Activated CD4-positive, CD25-positive, alpha-beta regulatory T cell treated with anti-CD3 and anti-CD28 coated beads, Interleukin-2, amount 50 U/mL, for 16 hours (primary cell): Measurements from ENCODE around the gene MPHOSPH10.
"Not testable (repeated sequence)": the region's sequence is repeated elsewhere in the genome, so short reads cannot be mapped to it uniquely, and the experiment has no call there.

ENCODE experiments used
- DNase-seq: peaks from one replicate; pipeline ENCODE4 v3.0.0-alpha.2; 2020; ENCODE audit warnings: low read depth, low spot score

Gene MPHOSPH10

DNA sequence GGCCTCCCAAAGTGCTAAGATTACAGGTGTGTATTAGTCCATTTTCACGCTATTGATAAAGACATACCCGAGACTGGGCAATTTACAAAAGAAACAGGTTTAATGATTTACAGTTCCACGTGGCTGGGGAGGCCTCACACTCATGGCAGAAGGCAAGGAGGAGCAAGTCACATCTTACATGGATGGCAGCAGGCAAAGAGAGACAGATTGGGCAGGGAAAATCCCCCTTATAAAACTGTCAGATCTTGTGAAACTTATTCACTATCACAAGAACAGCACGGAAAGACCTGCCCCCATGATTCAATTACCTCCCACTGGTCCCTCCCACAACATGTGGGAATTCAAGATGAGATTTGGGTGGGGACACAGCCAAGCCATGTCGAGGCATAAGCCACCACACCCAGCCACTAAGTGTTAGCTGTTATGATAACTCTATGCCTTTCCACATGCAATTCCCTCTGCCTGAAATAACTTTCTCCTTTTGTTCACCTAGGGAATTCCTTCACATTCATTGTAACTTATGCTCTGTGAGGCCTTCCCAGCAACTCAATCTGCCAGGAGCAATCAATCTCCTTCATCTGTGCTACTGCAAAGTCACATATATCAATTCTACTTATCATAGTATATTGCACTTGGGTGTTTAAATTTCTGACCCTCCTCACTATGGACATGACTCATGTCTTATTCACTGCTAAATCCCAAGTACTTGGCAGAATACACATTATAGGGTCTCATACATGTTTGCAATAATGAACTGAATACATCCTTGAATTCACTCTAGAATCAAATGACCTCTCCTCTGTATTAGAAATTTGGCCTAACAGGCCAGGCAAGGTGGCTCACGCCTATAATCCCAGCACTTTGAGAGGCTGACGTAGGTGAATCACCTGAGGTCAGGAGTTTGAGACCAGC, 7.8 kb upstream of the MPHOSPH10 start:
- DNase-seq = no peak

DNA sequence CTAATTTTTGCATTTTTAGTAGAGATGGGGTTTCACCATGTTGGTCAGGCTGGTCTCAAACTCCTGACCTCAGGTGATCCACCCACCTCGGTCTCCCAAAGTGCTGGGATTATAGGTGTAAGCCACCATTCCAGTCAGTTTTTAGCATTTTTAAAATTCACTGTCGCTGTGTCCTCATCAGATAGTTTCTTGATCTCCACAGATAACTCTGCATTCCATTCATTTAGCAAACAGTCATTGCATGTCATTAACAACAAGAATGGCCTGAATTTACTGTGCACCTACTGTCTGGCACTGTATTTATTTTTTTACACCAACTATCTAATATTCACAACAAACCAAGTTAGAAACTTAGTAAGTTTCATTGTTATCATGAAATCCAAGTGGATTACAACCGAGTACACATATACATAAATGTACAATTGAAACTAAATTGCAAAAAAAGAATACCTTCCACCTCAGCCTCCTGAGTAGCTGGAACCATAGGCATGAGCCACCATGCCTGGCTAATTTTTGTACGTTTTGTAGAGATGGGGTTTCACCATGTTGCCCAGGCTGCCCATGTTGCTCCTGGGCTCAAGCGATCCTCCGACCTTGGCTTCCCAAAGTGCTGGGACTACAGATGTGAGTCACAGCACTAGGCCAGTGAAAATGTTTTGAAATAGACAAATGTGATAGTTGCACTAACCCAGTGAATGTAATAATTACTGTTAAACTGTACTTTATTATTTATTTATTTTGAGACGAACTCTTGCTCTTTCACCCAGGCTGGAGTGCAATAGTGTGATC, 4.7 kb upstream of the MPHOSPH10 start:
- DNase-seq = no peak

DNA sequence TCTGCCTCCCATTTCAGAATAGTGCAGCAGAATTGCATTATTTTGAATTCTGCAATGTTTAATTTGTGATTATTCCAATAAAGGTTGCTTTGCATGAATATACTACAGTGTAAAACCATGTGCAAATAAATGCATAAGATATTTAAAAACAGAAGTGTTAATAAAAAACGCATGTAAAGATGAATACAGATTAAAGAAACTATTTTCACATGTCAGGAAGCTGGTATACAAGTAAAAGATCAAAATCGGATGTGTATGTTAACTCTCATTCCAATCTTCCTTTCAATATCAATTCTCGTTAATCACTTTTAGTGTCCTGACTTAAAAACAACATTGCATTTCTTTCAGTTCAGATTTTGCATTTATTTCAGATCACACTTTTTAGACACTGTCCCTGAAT, 3.5 kb upstream of the MPHOSPH10 start:
- no peak for DNase-seq

DNA sequence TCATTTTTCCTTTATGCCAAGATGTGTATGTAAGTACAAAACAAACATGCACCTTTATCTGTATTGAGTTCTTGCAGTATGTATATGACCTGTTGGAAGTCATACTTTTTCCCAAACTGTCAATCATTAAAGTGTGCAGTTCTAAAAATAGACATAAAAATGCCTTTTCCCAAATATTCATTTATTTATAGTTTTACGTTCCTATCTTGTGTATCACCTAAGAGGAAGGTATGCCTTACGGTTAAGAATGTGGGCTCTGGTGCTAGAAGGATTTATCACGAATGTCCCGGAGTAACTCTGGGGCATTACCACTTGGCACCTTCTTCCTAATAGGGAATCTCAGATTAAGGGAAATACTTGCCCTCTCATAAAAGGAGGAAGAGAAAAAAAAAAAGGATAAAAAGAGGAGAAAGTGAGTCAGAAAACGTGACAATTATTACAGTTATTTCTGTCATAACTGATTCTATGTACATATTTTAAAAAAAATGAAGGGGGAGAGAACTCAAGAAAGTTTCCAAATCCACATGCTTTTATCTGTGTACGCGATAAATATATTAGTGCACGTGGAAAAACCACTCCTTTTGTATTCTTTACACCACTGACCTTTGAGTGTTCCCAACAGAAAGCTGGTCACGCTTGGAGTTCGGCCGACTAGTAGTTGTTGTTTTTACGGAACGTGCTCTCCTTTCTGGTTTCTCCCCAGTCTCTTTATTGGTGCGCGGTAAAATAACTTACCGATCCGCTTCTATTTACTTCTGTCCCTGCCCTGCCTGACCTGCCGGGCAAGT, 1.1 kb upstream of the MPHOSPH10 start:
- no peak for DNase-seq

DNA sequence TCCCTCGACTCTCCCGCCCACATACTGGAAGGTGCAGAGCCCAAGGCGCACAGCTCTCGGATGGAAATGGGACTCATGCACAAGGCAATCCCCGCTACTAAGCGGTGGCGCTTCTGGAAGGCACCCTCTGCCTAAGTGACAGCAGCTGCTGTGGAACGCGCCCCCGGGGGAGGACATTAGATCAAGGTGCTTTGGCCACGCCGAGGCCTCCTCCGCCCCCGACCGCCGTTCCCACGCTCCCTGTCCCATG, 607 bp upstream of the MPHOSPH10 start:
- DNase-seq = no peak

DNA sequence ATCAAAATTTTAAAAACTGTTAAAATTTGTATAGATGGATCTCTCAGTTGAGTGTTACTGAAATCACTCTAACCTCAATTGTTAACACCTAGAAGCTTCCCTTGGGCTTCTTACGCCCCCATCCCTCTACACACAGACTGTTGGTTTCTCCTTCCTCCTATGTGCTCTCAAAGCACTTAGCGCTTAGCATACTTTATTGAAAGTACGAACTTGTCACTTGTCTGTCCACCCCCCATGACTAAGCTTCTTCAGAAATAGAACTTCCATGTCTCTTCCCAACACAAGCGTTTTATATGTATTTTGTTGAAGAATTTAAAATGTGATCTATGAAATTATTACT, 441 bp downstream of the MPHOSPH10 start:
- no peak for DNase-seq

DNA sequence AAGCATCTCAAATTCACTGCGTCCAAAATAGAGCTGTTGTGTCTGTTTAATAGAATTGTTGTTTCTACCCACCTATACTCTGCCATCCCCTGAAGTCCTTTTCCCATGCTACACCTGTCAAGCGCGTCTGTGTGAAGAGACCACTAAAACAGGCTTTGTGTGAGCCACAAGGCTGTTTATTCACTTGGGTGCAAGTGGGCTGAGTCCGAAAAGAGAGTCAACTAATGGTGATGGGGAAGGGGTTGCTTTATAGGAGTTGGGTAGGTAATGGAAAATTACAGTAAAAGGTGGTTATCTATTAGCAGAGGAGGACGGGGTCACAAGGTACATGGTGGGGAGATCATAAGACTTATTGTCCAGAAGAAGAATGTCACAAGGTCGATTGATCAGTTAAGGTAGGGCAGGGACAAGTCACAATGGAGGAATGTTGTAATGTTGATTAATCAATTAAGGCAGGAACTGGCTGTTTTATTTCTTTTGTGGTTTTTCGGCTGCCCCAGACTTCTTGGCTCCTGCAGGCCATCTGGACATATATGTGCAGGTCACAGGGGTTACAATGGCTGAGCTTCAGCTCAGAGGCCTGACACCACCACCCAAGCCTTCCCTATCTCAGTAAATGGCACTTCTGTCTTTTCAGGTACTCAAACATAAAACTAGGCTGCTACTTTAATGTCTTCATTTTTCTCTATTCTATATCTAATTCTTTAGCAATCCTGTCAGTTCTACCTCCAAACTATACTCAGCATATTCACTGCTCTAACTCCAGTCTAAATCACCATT, 1.1 kb downstream of the MPHOSPH10 start:
- DNase-seq = not testable (repeated sequence)

DNA sequence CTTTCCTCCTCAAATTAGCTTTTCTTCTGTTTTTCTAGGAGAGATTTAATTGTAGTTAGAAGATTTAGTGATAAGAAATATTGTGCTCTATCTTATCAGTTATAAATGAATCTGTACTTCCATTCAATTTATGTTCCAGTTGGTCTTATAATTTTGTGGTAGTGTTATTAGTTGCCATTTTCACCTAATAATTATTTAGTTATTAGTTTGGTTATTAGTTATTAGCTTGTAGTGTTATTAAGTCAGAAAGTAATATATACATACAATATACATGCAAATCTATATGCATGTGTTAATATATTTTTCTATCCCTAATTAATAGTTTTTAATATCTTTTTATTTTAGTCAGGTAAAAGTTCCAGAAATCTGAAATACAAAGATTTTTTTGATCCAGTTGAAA, 3.2 kb downstream of the MPHOSPH10 start:
- DNase-seq = no peak

DNA sequence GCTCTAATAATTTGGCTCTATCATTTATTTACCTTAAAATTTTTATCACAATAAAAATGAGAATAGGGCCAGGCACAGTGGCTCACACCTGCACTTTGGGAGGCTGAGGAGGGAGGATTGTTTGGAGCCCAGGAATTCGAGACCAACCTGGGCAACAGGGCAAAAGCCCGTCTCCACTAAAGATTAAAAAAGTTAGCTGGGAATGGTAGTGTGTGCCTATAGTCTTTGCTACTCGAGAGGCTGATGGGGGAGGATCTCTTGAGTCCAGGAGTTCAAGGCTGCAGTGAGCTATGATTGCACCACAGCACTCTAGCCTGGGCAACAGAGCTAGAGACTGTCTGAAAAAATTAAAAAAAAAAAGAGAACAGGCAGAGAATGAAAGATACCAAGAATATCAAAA, 5.7 kb downstream of the MPHOSPH10 start:
- no peak for DNase-seq

DNA sequence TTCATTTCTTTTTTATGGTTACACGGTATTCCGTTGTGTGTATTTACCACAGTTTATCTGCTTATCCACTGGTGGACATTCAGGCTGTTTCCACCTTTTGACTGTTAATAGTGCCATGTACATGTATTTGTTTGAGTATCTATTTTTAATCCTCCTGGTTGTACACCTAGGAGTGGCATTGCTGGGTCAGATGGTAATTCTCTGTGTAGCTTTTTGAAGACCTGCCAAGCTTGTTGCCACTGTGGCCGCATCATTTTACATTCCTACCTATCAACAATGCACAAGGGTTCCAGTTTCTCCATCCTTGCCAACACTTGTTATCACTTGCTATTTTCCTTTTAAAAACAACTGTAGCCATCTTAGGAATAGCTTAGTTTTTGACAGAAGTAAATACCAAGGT, 13.3 kb downstream of the MPHOSPH10 start:
- no peak for DNase-seq

DNA sequence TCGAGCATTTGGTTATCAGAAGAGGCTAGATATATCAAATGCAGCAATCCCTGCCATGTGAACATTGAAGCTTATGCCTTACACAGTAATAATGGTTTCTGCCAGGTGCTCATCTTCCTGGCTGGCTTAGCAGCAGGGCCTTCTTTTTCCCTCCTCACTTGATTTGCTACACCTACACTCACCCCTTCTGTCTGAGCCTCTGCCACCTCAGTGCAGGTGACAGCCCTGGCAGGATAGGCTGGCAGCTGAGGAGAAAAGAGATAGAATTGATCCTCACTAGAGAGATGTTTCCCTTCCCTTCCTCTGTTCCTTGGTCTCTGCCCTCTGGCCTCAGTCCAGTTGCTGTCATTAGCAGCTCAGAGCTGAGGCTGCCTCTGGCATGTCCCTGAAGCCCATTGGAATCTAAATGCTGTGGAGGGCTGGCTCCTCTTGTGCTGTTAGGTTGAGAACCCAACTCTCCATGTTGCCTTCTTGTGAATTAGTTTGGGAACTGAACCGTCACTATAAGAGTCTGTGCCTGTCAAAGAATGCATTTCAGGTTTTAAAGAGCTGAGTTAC, 18.2 kb downstream of the MPHOSPH10 start:
- DNase-seq = no peak

DNA sequence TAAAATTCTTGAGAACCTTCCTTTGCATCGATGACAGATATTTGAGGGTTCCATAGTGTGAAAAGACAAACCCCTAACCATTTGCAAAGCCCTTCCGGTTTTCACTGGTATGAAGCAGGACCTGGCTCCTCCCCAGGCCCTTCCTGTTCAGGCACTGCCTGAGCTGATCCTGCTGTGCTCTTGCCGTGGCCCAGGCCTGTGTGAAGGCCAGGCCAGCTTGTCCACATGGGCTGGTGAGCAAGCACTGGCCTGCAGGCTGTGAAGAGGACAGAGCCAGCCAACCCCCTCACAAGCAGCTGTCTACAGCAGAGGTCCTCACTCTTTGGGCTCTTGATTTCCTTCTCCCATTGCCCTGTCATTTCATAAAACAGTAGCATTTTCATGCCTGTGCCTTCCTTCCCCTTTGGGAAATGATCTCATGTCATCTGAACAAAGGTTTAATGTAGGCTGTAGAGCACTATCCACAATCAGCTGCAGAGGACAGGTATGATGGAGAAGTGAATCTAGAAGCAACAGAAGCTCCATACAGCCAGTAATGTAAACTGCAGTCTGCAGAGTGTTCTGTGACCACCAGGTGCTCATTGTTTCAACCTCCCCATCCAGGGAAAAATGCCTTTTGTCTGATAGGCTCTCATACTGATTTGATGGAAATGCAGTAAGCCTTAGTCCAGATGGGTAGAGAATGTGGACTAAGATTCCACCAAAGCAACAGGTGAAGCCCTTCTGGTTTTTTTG, 19.8 kb downstream of the MPHOSPH10 start:
- DNase-seq = no peak

DNA sequence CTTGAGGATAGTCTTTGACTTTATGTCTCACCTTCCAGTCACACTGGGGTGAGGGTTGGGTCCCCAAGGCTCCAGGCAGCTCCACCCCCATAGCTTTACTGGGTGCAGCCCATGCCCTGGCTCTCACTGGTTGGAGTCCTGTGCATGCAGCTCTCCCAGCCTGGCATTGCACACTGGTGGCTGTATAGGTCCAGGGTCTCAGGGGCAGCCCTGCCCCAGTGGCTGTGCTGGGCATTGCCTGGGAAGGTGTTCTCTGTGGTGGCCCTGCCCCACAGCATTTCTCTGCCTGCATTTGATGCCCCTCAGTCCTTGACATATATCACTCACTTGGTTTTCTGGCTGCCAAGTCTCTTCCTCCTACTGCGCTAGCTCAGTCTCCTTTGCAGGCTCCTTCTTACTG, 21.2 kb downstream of the MPHOSPH10 start:
- no peak for DNase-seq

DNA sequence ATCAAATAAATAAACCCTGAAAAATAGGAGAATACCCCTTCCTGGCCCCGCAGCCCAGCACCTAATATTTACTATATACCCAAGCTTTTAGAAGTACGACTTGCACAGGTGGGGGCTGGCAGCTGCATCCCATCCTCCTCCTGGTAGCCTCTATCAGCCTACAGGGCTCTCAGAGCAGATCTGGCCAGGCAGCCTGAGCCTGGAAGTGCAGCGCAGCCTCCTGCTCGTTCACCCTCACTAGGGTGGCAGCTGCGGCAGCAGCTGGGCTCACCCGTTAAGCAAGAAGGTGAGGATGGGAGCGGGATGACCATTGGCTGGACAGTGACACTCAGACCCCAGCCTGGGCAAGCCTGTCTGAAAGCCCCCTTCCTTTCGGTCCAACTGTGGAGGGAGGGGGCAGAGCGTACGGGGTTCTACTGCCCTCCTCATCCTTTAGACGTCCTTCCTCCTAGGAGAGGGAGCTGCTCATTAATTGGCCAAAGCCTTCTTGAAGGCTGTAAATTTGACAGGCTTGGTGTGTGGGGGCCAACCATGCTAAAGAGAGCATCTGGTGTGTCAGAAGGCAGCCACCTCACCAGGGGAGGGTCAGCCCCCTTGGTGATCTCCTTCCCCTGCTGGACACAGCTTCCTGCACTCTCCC, 23.3 kb downstream of the MPHOSPH10 start:
- no peak for DNase-seq

DNA sequence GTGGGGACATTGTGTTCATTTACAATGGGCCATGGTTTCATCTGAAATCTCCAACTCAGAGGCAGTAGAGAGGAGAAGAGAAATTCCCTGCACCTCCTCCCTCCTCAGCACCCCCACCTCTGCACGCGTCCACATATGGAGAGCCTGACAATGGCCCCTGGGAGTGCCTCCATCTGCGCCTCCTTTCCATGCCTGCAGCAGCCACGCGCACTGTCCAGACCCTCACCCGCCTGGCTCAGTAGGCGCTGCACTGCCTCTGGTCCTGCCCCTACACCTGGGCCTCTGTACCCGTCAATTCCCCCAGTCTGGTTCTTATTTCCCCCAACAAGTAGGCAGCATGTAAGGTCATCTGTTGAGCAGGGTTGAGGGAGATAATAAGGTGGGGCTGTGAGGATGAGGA, 23.8 kb downstream of the MPHOSPH10 start:
- DNase-seq = no peak

DNA sequence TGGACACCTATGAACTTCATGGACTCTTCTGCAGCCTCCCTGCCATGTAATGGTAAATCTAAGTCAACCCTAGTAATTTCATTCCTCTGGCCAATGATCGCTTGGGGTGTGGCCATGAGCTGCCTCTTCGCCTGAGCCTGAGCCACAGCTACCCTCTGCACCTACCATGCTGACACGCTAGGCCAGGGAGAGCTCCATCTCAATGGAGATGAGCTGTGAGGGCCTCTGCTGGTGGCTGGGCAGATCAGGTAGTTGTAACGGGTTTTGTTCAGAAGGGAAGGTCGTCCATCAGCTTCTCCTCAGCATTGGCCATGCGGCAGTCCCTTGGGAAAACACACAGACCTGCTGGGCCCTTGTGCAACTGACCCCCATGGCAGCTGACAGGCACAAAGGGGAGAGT, 24.4 kb downstream of the MPHOSPH10 start:
- no peak for DNase-seq

DNA sequence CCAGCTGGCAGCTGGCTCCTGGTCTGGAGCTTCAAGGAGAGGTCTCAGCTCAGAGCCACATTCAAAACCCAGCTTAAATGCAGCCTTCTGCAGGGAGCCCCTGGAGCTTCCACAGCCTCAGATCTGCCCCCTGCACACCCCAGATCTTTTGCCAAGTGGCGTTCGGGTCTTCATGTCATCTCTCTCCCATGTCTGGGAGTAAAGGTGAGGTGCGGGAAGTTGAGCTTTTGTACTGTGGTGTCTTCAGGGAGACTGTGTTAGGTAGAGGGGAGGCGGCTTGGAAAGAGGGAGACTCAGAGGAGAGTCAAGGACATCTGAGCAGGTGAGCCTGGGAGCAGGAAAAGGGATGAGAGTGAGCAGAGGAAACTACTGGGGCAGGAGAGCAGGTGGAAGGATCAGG, 25.4 kb downstream of the MPHOSPH10 start:
- no peak for DNase-seq

DNA sequence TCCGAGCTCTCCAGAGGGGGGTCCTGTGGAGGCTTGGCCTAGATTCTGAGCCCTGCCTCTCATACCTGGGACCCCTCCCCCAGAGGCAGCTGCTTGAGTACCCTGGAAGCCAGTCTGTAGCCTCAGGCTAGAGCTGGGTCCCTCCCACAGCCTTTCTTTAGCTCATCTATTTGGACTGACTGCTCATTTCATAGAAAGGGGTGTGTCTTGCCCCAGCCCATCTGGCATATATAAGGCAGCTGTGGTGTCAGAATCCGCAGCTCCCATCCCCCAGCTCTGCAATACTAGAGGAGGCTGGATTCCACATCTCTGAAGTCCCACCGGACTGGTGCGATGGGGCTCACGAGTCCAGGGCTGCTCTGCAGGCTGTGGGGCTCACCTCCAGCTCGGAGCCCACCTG, 26.1 kb downstream of the MPHOSPH10 start:
- DNase-seq = no peak

DNA sequence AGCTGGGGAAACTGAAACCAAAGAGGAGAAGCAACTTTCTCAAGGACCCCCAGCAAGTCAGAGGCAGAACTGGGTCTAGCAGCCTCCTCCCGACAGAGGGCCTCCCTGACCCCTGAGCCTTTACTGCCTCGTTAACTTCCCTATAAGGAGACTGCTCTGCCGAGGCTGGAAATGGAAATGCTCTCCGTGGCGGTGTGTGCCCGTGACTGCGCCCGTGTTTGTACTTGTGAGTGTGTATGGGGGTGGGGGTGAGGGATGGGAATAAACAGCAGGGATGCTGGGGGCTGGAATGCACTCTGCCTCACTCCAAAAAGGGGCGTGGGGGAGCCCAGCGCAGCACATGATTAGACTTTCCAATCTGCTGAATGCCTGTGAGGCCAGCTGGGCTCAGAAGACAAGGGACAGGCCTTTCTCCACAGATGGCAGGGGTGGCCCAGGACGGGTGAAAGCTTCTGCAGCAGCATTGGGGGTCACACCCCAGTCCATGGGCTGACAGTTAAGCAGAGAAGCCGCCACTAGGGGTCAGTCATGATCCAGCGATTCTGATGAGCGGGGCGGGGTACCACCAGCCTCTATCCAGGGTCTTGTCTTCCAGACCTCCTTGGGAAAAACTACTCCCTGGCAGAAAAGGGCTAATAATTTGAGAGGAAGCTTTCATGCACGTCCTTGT, 26.8 kb downstream of the MPHOSPH10 start:
- DNase-seq = peak; percentile 32

DNA sequence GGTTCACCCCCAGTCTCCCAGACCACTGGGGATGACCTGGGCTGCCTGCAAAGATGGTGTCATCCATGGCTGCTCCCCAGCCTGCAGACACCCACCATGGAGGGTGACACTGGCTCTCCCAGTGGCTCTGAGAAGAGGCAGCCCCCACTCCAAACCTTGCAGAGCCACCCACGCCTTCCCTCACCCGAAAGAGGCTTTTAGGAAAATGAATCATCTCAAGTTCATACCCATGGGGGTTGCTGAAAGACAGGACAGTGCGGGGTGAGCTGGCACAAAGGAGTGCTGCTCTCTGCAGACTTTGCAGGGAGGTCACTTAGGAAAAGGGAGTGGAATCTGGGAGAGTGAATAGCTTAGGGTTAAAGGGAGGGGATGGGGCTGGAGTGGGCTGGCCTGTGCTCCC, 36.4 kb downstream of the MPHOSPH10 start:
- no peak for DNase-seq
